ENCODE results near the gene BTBD6.

- TF ChIP-seq REST (IDR thresholded peaks at IDR 0.05; ENCODE audit: insufficient read depth in 1 of 2, low read depth in 2 of 2, low read length in 2 of 2) = no peak
- no peak for TF ChIP-seq POLR2AphosphoS5 (IDR thresholded peaks at IDR 0.05; ENCODE audit: low read depth, low read length)
- no peak for TF ChIP-seq TAF1 (IDR thresholded peaks at IDR 0.05; ENCODE audit: borderline replicate concordance, insufficient read depth, low read length)
- TF ChIP-seq SIN3A (IDR thresholded peaks at IDR 0.05; ENCODE audit: borderline replicate concordance, insufficient read depth, low read length) = no peak
Measured at GRCh38 chr14:105201925-105202513, 46.3 kb upstream of the BTBD6 start.
